DOHH2 (cell line): ENCODE results near the gene FXYD3.
A peak's percentile ranks its signal among the peaks of the same experiment; 100 is the strongest.

Source experiments
- H3F3A ChIP-seq: fragments of 200-600 bp; sonication (generic), shearing (Covaris generic); 2 replicates; pipeline ENCODE4 v1.6.0; 2016; ENCODE audit warnings: antibody characterized with exemption, mild to moderate bottlenecking; ENCODE audit not compliant: control insufficient read depth, insufficient read depth
- H3K27ac ChIP-seq: fragments of 200-600 bp; sonication (generic); 2 replicates; pipeline ENCODE4 v1.5.1; 2014; ENCODE audit warnings: low read depth, mild to moderate bottlenecking, low read length, moderate library complexity
- H3K27me3 ChIP-seq: fragments of 200-600 bp; sonication (generic); 2 replicates; pipeline ENCODE4 v1.6.1; 2014; ENCODE audit warnings: mild to moderate bottlenecking, low read length, mixed read lengths; ENCODE audit not compliant: control insufficient read depth
- H3K36me3 ChIP-seq: fragments of 200-600 bp; sonication (generic); 2 replicates; pipeline ENCODE4 v1.6.1; 2014; ENCODE audit warnings: mild to moderate bottlenecking, low read length, moderate library complexity, mixed read lengths; ENCODE audit not compliant: control insufficient read depth
- H3K4me1 ChIP-seq: fragments of 200-600 bp; sonication (generic); 2 replicates; pipeline ENCODE4 v1.6.1; 2014; ENCODE audit warnings: mild to moderate bottlenecking, low read length, mixed read lengths; ENCODE audit not compliant: control insufficient read depth
- H3K4me2 ChIP-seq: fragments of 200-600 bp; sonication (generic); 2 replicates; pipeline ENCODE4 v1.6.0; 2014; ENCODE audit warnings: mild to moderate bottlenecking, low read length, moderate library complexity
- H3K4me3 ChIP-seq: fragments of 200-600 bp; sonication (generic); 2 replicates; pipeline ENCODE4 v1.5.1; 2014; ENCODE audit warnings: mild to moderate bottlenecking, low read length, mixed read lengths
- H3K79me2 ChIP-seq: fragments of 200-600 bp; sonication (generic); 2 replicates; pipeline ENCODE4 v1.6.1; 2014; ENCODE audit warnings: mild to moderate bottlenecking, low read length, mixed read lengths; ENCODE audit not compliant: control insufficient read depth
- H3K9me2 ChIP-seq: fragments of 200-600 bp; sonication (generic); replicated peaks from 2 replicates; pipeline ENCODE4 v1.6.1; 2014; ENCODE audit warnings: mild to moderate bottlenecking, low read length, mixed read lengths; ENCODE audit not compliant: control insufficient read depth
- H3K9me3 ChIP-seq: fragments of 200-600 bp; sonication (generic); 2 replicates; pipeline ENCODE4 v1.6.1; 2014; ENCODE audit warnings: antibody characterized with exemption, low read length, mixed read lengths; ENCODE audit not compliant: control insufficient read depth, insufficient read depth
- H4K20me1 ChIP-seq: fragments of 200-600 bp; sonication (generic); 2 replicates; pipeline ENCODE4 v1.6.0; 2014; ENCODE audit warnings: low read depth, mild to moderate bottlenecking, antibody characterized with exemption, low read length, moderate library complexity; ENCODE audit not compliant: control insufficient read depth, insufficient read depth
- CTCF ChIP-seq: fragments of 200-600 bp; sonication (generic); IDR thresholded peaks from one replicate; pipeline ENCODE4 v1.5.1; 2014; ENCODE audit warnings: antibody characterized with exemption, mild to moderate bottlenecking, low read depth, low read length; ENCODE audit not compliant: poor library complexity, severe bottlenecking
- EZH2phosphoT487 ChIP-seq: fragments of 200-600 bp; sonication (generic); IDR thresholded peaks from 2 replicates; pipeline ENCODE4 v1.6.1; 2017; ENCODE audit warnings: borderline replicate concordance, mild to moderate bottlenecking, antibody characterized with exemption, low read length, moderate library complexity, mixed read lengths

Gene FXYD3

GRCh38 chr19:35143231-35143715 is 27.6 kb downstream of the FXYD3 start, which contains the start of gene FXYD7:
Gene FXYD7, plus strand, starts transcription at chr19:35143255. Its CDS starts 79 bp downstream, at chr19:35143334.
- no peaks in the 10 kb centered on the region for H3K36me3 ChIP-seq
- no peaks in the 10 kb centered on the region for H4K20me1 ChIP-seq
- H3K27me3 ChIP-seq: peaks cover 25% of the 10 kb centered on the region
- H3K27ac ChIP-seq: no peak within 1 kb of the TSS
- TF ChIP-seq CTCF: no peak
- TF ChIP-seq EZH2phosphoT487: no peak
- H3K4me1 ChIP-seq: peaks cover 33% of the 10 kb centered on the region
- H3K4me2 ChIP-seq: peak within 1 kb of the TSS; percentile 86
- H3K79me2 ChIP-seq: no peaks in the 10 kb centered on the region
- peak within 1 kb of the TSS; percentile 72 for H3K4me3 ChIP-seq
- peaks cover 8% of the 10 kb centered on the region; the same call in 1 of the 2 replicates for H3F3A ChIP-seq
- H3K9me3 ChIP-seq: no peaks in the 10 kb centered on the region
- H3K9me2 ChIP-seq: no peaks in the 10 kb centered on the region

- Histone ChIP-seq H3K36me3 (no peaks in the 10 kb centered on the region), H3K9me2 (no peaks in the 10 kb centered on the region), H3K79me2 (no peaks in the 10 kb centered on the region), H4K20me1 (no peaks in the 10 kb centered on the region), H3K9me3 (no peaks in the 10 kb centered on the region), H3K27ac (no peak overlapping the region), H3K4me1 (peaks cover 33% of the 10 kb centered on the region), H3K4me3 (no peak overlapping the region), H3K4me2 (no peak overlapping the region), H3F3A (peaks cover 8% of the 10 kb centered on the region; the same call in 1 of the 2 replicates), H3K27me3 (peaks cover 25% of the 10 kb centered on the region)
- TF ChIP-seq EZH2phosphoT487: no peak
- TF ChIP-seq CTCF: no peak
These were observed 28.2 kb downstream of the FXYD3 start for GRCh38 chr19:35143818-35144217.

GRCh38 chr19:35144259-35144599 is 28.6 kb downstream of the FXYD3 start:
- no peaks in the 10 kb centered on the region for H3K36me3 ChIP-seq
- no peaks in the 10 kb centered on the region for H4K20me1 ChIP-seq
- no peak overlapping the region for H3K4me3 ChIP-seq
- H3F3A ChIP-seq: peaks cover 8% of the 10 kb centered on the region; the same call in 1 of the 2 replicates
- peaks cover 25% of the 10 kb centered on the region for H3K27me3 ChIP-seq
- no peaks in the 10 kb centered on the region for H3K9me2 ChIP-seq
- TF ChIP-seq EZH2phosphoT487 (no peak), CTCF (no peak)
- no peak overlapping the region for H3K4me2 ChIP-seq
- H3K79me2 ChIP-seq: no peaks in the 10 kb centered on the region
- H3K4me1 ChIP-seq: peaks cover 33% of the 10 kb centered on the region
- no peaks in the 10 kb centered on the region for H3K9me3 ChIP-seq
- H3K27ac ChIP-seq: no peak overlapping the region
